ENCODE results near the gene SHMT1.

DNA sequence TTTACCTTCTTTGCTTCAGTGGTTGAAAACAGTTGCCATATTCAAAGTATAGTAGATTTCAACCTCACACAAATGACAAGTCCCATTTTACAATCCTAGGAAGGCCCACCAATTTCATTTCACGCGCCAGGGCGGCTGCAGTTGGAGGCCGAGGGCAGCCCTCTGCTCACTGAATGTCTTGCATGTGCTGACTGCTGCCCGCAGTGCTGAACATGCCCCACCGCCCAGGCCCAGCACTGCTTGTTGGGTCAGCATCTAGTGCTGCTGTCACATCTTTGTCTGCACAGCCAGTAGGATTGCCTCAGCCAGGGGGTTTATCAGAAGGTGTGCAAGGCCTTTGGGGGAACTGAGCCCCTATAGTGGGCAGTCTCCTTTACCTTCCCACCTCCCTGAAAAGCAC is 36.8 kb downstream of the SHMT1 start:
- TF ChIP-seq, protein P1, sequence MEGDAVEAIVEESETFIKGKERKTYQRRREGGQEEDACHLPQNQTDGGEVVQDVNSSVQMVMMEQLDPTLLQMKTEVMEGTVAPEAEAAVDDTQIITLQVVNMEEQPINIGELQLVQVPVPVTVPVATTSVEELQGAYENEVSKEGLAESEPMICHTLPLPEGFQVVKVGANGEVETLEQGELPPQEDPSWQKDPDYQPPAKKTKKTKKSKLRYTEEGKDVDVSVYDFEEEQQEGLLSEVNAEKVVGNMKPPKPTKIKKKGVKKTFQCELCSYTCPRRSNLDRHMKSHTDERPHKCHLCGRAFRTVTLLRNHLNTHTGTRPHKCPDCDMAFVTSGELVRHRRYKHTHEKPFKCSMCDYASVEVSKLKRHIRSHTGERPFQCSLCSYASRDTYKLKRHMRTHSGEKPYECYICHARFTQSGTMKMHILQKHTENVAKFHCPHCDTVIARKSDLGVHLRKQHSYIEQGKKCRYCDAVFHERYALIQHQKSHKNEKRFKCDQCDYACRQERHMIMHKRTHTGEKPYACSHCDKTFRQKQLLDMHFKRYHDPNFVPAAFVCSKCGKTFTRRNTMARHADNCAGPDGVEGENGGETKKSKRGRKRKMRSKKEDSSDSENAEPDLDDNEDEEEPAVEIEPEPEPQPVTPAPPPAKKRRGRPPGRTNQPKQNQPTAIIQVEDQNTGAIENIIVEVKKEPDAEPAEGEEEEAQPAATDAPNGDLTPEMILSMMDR (conservative IDR thresholded peaks at IDR 0.05; ENCODE audit: low read depth, low read length), result no peak
- TF ChIP-seq POLR2A (IDR thresholded peaks at IDR 0.05; ENCODE audit: low read depth, low read length) (no peak), CHD1 (IDR thresholded peaks at IDR 0.05; ENCODE audit: low read depth, low read length) (no peak), MAFK (IDR thresholded peaks at IDR 0.05; ENCODE audit: low read depth, low read length) (no peak), RAD21 (IDR thresholded peaks at IDR 0.05; ENCODE audit: low read length) (no peak), FOS (IDR thresholded peaks at IDR 0.05; ENCODE audit: low read depth, low read length) (no peak), RFX5 (IDR thresholded peaks at IDR 0.05; ENCODE audit: low read depth, low read length) (no peak), SMC3 (IDR thresholded peaks at IDR 0.05; ENCODE audit: low read depth, low read length) (no peak)
- TF ChIP-seq, protein P2, sequence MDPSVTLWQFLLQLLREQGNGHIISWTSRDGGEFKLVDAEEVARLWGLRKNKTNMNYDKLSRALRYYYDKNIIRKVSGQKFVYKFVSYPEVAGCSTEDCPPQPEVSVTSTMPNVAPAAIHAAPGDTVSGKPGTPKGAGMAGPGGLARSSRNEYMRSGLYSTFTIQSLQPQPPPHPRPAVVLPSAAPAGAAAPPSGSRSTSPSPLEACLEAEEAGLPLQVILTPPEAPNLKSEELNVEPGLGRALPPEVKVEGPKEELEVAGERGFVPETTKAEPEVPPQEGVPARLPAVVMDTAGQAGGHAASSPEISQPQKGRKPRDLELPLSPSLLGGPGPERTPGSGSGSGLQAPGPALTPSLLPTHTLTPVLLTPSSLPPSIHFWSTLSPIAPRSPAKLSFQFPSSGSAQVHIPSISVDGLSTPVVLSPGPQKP (IDR thresholded peaks at IDR 0.05; ENCODE audit: borderline replicate concordance, low read depth, low read length), result no peak

All from IMR-90 (cell line).